HEK293T (cell line): ENCODE data around the gene GPA33.

Experiments used
- FOXA1 ChIP-seq: fragments of 450-650 bp; IDR thresholded peaks from 2 replicates; pipeline ENCODE4 v1.6.1; 2016; ENCODE audit warnings: mild to moderate bottlenecking
- FOXM1 ChIP-seq: fragments of 450-650 bp; IDR thresholded peaks from 2 replicates; pipeline ENCODE4 v1.6.1; 2017; ENCODE audit warnings: mild to moderate bottlenecking, borderline replicate concordance
- NFRKB ChIP-seq: fragments of 450-650 bp; IDR thresholded peaks from 2 replicates; pipeline ENCODE4 v1.6.1; 2016; ENCODE audit warnings: mild to moderate bottlenecking, moderate library complexity
- SUZ12 ChIP-seq: fragments of 450-650 bp; IDR thresholded peaks from 2 replicates; pipeline ENCODE4 v1.6.1; 2016; ENCODE audit warnings: mild to moderate bottlenecking
- ZNF384 ChIP-seq: fragments of 450-650 bp; IDR thresholded peaks from 2 replicates; pipeline ENCODE4 v1.6.1; 2016

GRCh38 chr1:167013108-167013929 is 76.9 kb downstream of the GPA33 start:
- TF ChIP-seq FOXM1 (no peak), NFRKB (no peak), ZNF384 (no peak), FOXA1 (no peak), SUZ12 (no peak)
